A673 (cell line): ENCODE results near the gene DDIAS.
"Not testable (repeated sequence)": the region's sequence is repeated elsewhere in the genome, so short reads cannot be mapped to it uniquely, and the experiment has no call there.

Experiments used
- EZH2 ChIP-seq: fragments of 200-600 bp; sonication (generic); IDR thresholded peaks from 2 replicates; pipeline ENCODE4 v1.6.1; 2017; ENCODE audit warnings: borderline replicate concordance, low read depth, mild to moderate bottlenecking, mixed read lengths, antibody characterized with exemption, low read length; ENCODE audit not compliant: poor library complexity, severe bottlenecking
- TF ChIP-seq, protein P1 (sequence below): fragments of 300-800, 200-600 bp; sonication (generic); conservative IDR thresholded peaks from 2 replicates; pipeline ENCODE4 v1.5.1; 2017; ENCODE audit warnings: low read depth, mild to moderate bottlenecking, antibody characterized with exemption, low read length, moderate library complexity, mixed read lengths

DNA sequence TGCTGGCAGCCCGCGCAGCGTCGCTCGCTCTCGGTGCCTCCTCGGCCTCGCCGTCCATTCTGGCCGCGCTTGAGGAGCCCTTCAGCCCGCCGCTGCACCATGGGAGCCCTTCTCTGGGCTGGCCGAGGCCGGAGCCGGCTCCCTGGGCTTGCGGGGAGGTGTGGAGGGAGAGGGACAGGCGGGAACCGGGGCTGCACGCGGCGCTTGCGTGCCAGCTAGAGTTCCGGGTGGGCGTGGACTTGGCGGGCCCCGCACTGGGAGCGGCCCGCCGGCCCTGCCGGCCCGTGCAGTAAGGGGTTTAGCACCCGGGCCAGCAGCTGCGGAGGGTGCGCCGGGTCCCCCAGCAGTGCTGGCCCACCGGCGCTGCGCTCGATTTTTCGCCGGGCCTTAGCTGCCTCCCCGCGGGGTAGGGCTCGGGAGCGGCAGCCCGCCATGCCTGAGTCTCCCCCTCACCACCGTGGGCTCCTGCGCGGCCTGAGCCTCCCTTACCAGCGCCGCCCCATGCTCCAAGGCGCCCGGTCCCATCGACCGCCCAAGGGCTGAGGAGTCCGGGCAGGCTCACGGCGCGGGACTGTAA is 69.1 kb downstream of the DDIAS start:
- TF ChIP-seq, protein P1, sequence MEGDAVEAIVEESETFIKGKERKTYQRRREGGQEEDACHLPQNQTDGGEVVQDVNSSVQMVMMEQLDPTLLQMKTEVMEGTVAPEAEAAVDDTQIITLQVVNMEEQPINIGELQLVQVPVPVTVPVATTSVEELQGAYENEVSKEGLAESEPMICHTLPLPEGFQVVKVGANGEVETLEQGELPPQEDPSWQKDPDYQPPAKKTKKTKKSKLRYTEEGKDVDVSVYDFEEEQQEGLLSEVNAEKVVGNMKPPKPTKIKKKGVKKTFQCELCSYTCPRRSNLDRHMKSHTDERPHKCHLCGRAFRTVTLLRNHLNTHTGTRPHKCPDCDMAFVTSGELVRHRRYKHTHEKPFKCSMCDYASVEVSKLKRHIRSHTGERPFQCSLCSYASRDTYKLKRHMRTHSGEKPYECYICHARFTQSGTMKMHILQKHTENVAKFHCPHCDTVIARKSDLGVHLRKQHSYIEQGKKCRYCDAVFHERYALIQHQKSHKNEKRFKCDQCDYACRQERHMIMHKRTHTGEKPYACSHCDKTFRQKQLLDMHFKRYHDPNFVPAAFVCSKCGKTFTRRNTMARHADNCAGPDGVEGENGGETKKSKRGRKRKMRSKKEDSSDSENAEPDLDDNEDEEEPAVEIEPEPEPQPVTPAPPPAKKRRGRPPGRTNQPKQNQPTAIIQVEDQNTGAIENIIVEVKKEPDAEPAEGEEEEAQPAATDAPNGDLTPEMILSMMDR: not testable (repeated sequence)
- TF ChIP-seq EZH2: not testable (repeated sequence)
